Stimulated activated CD8-positive, alpha-beta memory T cell treated with anti-CD3 and anti-CD28 coated beads, Interleukin-4, amount 100 ng/mL, for 4 hours (primary cell): ENCODE results near the gene TULP3.

Source experiments
- DNase-seq, 2 donors: peaks; one replicate each; pipeline ENCODE4 v3.0.0-alpha.2; 2020; ENCODE audit warnings: low read depth in 2 of 2, low spot score in 1 of 2

The TULP3 gene

DNA sequence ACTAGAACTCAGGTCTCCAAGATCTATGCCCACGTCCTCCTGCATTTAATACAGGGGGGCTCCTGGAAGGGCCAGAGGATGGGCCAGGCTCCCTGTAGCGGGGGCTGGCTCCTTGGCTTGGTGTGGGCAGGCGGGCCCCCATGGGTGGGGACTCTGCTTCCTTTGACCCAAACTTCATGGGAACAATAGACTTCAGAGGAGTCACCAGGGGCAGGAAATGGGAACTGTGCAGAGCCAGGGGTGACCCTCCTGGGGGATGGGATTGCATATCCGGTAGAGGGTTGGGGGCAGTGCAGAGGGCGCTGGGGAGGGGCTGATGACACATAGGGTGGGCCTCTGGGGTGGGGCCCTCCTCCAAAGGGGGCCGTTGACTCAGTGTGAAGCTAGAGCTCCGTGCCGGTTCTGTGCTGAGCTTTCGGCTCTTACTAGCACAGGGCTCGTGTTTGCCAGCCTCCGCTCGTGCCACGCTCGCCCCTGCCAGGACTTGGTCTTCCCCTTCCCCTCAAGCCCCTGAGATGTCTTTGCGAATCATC lies 73.1 kb downstream of the TULP3 start:
- no peak for DNase-seq

DNA sequence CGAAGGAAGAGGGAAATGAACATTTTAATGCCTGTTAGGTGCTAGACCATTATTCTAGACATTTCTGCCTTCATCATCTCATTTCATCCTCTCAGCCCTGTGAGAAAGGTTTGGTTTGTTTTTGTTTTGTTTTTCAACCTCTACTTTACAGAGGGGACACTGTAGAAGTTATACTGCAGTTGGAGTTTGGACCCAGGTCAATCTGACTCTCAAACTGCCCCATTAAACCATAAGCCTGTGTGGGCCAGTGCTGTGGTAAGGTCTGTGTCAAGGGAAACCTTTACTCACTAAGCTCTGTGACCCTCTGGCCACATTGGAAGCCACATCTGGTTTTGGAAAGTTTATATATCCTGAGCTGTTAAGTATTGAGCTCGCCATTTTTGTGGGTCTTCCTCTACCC lies 77.0 kb downstream of the TULP3 start:
- no peak for DNase-seq

DNA sequence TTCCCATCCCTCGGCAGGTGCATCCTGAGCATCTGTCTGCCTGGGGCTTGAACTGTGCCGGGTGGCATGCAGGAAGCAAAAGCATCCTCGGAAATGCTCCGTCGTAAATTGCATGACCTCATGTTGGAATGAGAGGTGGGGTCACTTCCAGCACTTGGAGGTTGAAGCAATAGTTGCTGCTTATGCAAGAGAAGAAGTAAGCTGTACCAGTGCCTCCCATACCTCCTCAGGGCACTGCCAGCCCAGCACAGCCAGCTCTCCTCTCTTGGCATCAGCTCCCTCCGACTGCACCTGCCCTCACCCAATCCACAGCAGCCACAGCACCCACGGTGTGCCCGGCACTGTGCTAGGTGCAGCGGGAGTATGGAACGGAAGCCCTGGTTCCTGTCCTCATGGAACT lies 80.1 kb downstream of the TULP3 start:
- DNase-seq: no peak

DNA sequence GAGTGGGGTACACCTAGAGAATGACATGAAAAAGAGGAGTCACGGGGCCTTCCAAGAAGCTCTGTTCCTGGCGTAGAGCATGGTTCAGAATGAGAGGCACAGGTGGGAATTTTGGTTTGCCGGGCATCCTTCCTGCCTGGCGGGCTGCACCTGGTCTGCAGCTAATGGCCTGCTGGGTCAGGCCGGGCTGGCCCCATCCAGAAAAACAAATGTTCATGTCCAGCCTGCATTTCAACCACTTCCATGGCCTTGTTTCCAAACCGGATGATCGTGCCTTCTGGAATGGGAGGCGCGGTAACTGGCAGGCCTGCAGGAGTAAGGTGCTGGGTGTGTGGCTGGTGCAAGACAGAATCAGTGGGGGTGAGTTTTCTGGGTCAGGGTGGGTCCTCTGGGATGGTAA lies 82.9 kb downstream of the TULP3 start:
- no peak for DNase-seq

DNA sequence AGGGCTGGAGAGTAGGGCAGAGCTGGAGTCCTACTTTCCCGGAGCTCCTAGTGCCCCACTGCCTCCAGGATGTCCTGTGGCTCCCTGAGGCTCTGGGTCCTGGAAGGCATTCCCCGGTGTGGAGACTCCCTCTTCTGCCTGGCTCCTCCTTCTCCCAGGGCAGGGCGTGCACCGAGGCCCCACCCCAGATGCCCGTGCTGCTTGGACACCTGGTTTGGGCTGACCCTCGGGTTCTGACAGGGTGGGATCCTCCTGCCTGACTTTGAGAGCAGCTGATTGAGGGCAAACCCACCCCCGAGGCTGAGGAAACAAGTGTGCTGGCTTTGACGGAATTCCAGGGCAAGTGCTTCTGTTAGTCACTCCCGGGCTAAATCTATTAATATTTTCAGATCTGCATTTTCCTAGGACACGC lies 83.9 kb downstream of the TULP3 start:
- no peak for DNase-seq

DNA sequence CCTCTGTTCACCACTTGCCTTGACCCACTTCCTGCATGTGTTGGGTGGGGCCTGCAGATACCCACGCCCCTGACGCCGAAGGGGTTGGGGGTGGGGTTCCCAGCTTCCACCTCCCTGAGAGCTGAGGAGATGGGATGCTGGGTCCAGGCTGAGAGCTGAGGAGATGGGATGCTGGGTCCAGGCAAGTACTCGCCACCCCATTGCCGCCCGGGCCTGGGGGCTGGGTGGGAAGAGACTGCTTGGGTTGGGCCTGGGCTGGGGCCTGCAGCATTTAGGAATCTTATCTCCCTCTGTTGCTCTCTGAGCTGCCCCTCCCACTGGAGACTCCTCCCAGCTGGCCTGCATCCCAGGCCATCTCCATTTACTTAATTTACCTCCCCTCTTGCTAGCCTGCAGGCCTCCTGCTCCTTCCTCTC lies 85.9 kb downstream of the TULP3 start:
- no peak for DNase-seq

DNA sequence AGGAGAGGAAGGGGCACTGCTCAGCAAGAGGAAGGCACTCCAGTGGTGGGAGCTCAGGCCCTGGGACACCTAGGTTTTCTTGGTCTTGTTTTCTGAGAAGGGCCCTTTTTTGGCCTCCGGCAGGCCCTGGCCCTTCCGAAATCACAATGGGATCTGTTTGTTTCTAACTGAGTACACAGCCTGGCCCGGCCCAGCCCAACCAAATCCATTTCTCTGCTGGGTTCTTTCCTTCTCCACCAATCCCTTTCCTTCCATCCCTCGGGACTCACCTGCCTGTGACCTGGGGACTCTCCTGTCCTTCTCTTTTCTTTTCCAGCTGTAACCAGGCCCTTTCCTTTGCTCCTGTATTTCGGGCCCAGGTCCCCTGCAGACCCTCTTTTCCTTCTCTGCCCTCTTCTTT lies 87.1 kb downstream of the TULP3 start:
- no peak for DNase-seq

DNA sequence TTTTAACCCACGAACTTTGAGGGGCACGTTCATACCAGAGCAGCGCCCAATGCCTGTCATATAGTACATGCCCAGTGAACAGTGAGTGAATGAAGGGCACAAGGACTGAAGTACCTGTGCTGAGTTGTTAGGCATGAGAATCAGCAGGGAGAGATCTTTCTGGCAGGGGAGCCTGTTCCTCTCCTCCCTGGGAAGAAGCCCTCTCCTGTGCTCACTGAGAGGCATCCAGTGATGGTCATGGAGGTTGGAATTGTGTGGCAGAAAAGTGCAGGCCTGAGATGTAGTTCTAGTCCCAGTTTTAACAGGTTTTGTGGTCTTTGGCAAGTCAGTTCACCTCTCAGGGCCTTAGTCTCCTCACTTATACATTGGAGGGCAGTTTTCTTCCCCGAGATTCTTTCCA lies 89.1 kb downstream of the TULP3 start:
- no peak for DNase-seq

DNA sequence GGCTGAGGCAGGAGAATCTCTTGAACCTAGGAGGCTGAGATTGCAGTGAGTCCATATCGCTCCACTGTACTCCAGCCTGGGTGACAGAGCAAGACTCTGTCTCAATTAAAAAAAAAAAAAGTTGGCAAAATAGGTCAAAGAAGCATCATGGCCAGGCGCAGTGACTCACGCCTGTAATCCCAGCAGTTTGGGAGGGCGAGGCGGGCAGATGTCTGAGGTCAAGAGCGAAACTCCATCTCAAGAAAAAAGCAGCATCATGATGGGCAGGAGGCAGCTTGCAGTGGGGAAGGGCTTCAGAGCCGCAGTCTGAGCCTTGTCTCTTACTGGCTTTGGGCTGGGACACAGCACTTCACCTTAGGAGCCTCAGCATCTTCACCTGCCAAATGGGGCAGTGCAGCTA lies 89.9 kb downstream of the TULP3 start:
- DNase-seq: no peak

DNA sequence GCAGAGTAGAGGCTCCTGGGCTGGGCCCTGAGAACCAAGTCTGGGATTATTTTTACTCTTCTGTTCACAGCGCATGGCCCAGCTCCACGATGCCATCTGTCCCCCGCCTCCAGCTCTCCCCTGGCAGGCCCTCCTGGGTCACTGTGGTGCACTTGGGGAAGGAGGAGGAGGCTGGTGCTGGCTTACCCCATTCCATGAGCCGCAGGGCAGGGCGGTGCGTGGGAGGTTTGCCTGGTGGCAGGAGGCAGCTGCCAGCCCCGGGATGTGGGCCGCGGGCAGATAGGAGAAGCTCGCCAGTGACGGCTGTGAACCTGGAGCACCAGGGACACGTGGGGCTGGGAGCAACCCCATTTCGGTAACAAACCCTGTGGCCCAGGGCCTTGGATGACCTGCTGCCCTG lies 91.7 kb downstream of the TULP3 start:
- DNase-seq: no peak

DNA sequence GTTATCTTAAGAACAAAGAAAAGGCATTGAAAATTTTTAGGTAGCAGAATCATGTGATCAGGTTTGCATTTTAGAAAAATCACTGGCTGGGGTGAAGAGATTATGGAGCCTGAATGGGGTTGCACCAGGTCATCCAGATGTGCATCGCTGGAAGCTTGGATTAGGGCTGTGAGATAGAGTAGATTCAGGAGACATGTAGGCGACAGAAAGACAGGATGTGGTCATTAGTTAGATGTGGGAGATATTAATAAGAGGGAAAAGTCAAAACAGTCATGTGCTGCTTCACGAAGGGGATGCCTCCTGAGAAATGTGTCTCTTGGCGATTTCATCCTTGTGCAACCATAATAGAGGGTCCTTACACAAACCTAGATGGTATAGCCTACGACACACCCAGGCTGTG lies 93.6 kb downstream of the TULP3 start:
- DNase-seq: no peak

DNA sequence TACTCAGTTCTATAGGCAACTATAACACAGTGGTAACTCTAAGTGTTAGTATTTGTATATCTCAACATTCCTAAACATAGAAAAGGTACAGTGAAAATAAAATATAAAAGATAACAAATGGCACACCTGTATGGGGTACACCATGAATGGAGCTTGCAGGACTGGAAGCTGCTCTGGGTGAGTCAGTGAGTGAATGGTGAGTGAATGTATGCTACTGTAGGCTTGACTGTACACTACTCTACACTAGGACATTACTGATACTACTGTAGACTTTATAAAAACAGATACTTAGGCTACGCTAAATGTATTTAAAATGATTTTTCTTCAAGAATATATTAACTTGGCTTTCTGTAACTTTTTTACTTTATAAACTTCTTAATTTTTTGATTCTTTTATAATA lies 94.0 kb downstream of the TULP3 start:
- DNase-seq: no peak

DNA sequence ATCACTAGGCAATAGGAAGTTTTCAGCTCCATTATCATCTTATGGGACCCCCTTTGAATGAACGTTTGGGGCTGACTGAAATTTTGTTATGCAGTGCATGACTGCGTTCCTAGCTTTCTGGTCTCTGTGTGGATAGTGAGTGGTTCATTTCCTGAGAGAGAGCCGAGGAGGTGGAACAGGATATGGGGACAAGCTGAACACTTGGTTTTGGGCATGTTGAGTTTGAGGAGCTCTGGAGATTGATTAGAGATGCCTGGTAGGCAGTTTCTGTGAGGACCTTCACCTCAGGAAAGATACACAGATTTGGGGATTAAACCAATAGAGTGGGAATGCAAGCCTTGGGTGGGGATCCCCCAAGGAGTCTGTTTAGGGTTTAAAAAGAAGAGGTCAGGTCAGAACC lies 96.2 kb downstream of the TULP3 start:
- DNase-seq: no peak

DNA sequence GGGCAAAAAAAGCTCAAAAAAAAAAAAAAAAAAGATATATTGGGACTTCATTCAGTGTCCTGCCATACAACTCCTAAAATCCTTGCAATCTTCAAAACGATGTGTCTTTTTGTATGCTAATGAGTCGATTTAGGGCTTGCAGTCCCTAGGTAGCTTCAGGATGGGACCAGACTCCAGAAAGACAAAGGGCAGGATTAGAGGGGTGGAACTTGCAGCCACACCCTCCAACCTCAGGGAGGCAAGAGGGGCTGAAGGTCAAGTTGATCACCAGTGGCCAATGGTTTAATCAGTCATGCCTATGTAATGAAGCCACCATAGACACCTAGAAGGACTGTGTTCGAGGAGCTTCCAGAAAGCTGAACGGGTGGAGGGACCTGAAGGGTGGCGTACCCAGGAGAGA lies 97.8 kb downstream of the TULP3 start:
- DNase-seq: no peak
